NCI-H1092 (cell line): ENCODE results near the gene BICDL1.

Experiments
- DNase-seq: peaks from one replicate; lab custom pipeline; 2025; lab: John Stamatoyannopoulos, UW

BICDL1 gene

GRCh38 chr12:120079411-120080400 is 90.7 kb downstream of the BICDL1 start:
- DNase-seq = no peak

GRCh38 chr12:120081641-120082040 is 92.6 kb downstream of the BICDL1 start:
- DNase-seq = no peak

- DNase-seq = no peak
These were observed 97.0 kb downstream of the BICDL1 start for GRCh38 chr12:120085920-120086645.

- DNase-seq = peak; percentile 96
These were observed 98.0 kb downstream of the BICDL1 start for GRCh38 chr12:120086801-120087621.

- DNase-seq = no peak
These were observed 100.1 kb downstream of the BICDL1 start for GRCh38 chr12:120089105-120089504.

- no peak for DNase-seq
These were observed 100.8 kb downstream of the BICDL1 start for GRCh38 chr12:120089796-120090195.

- DNase-seq = no peak
These were observed 101.2 kb downstream of the BICDL1 start for GRCh38 chr12:120090206-120090605.

GRCh38 chr12:120090626-120091295 is 101.7 kb downstream of the BICDL1 start:
- DNase-seq = no peak

- no peak for DNase-seq
These were observed 102.5 kb downstream of the BICDL1 start for GRCh38 chr12:120091371-120092090.

GRCh38 chr12:120092551-120093335 is 103.7 kb downstream of the BICDL1 start:
- DNase-seq = no peak

- no peak for DNase-seq
These were observed 104.2 kb downstream of the BICDL1 start for GRCh38 chr12:120093336-120093591.

- no peak for DNase-seq
These were observed 104.7 kb downstream of the BICDL1 start for GRCh38 chr12:120093592-120094355.

GRCh38 chr12:120094485-120094884 is 105.4 kb downstream of the BICDL1 start:
- no peak for DNase-seq

- DNase-seq = no peak
These were observed 106.3 kb downstream of the BICDL1 start for GRCh38 chr12:120095331-120095730.

GRCh38 chr12:120095736-120096135 is 106.7 kb downstream of the BICDL1 start:
- no peak for DNase-seq

GRCh38 chr12:120096671-120097202 is 107.7 kb downstream of the BICDL1 start:
- DNase-seq = no peak

- DNase-seq = no peak
These were observed 109.9 kb downstream of the BICDL1 start for GRCh38 chr12:120098756-120099470.

GRCh38 chr12:120099738-120100137 is 110.7 kb downstream of the BICDL1 start:
- DNase-seq = no peak

GRCh38 chr12:120100630-120101029 is 111.6 kb downstream of the BICDL1 start:
- peak; percentile 52 for DNase-seq
